Stimulated activated naive CD4-positive, alpha-beta T cell treated with Interleukin-2 at 50 U/mL for 16 hours (primary cell): ENCODE data around the gene ACOT7.
A peak's percentile ranks its signal among the peaks of the same experiment; 100 is the strongest.

Experiments used
- DNase-seq: peaks from one replicate; lab custom pipeline; 2025; lab: John Stamatoyannopoulos, UW

Gene ACOT7

DNA sequence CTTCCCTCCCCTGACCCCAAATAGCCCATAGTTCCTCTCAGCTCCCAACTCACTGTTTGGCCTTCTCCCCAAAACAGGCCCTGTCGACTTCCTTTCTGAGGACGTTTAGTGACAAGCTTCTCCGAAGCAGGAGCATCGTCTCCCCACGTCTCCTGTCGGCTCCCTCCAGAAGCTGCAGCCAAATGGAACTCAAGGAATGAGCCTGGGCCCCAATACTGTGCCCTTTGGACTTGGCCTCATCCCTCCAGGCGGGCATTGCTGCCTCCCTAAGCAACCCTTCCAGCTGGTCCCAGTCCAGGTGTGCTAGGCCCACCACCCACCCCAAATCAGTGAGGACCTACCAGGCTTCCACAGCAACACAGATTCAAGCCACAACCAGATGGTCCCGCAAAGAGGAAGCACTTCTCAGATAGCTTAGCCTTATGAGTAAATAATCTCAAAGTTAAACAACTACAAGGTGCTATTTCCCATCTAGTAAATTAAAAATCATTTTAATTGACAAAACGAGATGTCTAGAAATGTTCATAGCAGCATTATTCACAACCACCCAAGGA is 33.0 kb downstream of the ACOT7 start:
- DNase-seq = no peak

DNA sequence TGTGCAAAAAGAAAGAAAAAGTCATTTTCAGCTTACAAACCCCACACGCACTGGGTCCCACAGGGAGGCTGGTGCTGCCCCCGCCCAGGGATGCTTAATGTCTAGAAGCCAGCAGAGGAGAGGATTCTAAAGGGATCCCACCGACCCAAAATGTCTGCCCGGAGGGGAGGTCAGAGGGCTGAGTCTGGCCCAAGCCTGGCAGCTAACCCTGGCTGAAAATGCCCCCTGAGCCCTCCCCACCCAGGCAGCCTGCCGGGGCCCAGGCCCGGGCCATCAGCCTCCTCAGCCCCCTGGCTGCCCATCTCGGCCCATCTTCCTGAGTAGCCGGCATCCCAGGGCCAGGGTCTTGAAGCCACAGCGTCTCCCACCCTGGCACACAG is 33.5 kb downstream of the ACOT7 start:
- DNase-seq = no peak

DNA sequence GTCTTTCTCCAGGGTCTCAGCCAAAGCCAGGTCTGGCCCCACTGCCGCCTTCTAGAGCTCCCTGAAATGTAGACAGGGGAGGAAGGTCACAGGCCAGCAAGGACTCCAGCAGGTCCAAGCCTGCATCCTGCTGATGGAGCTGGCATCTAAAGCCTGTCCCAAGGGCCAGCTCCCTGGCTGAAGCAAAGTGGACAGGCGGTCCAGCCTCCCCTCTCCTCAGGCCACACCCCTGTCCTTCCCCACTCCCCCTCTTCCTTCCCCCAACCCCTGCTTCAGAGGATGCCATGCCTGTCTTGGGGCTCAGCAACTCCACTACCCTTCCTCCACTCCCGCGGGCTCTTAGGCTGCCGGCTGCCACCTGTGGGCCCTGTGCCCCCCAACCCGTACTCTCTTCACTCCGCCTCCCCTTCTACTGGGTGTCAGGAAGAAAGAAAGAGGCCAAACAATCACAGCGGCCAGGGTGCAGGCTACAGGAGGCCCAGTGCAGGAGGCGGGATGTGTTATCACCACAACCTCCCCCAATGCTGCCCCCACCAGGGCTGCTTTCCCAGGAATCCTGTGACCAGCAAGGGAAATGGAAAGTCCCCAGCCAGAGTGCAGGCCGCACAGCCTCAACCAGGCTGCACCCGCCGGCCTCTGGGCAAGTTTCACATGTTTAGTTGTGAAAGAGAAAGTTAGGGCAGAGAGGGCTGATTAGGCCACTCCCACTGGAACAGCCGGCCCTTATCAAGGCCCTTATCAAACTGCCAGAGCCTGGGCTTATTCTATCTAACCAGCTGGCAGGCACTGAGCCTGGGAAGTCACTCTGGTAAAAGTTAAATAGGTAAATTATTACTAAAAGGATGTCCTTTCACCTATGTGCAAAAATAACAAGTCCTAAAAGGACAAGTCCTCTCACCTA is 34.1 kb downstream of the ACOT7 start:
- peak; percentile 41 for DNase-seq

DNA sequence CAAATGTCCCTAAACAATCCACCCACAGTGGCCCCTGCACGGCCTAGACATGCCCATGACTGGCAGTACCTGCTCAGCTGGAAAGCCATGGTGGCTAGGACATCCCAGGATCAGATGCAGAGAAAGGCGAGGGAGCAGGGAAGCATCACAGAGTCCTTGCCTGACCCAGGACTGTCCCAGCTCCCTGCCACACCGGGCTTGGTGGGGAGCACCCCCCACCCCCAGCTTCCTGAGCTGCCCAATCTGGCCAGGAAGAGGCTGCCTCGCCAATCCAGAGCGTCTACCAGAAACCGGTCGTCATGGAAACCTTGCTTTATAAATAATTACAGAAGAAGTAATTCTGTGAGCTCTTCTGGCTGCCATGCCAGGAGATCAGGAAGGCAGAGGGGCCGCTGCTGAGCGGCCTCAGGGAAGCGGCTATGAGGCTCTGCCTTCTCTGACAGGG is 34.8 kb downstream of the ACOT7 start:
- DNase-seq = peak; percentile 40

DNA sequence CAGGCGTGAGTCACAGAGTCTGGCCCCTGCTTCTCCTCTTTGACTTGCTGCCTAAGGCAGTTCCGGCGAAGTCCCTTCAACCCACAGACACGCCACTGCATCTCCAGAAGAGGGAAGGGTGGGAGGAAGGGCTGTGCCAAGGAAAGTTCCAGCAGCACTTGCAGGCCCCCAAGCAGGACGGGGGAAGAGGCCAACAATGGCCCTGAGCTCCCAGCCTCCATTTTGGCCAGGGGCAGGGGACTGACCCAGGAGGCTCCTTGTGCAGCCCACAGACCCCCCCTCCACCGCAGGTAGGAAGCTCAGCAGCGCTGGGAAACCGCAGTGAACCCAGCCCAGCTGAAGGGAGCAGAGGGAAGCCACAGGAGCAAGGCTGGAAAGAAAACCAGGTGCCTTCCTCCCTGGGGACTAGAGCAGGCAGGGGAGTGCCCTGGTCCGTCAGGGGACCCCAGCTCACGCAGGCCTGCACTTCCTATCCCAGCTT is 35.4 kb downstream of the ACOT7 start:
- no peak for DNase-seq

DNA sequence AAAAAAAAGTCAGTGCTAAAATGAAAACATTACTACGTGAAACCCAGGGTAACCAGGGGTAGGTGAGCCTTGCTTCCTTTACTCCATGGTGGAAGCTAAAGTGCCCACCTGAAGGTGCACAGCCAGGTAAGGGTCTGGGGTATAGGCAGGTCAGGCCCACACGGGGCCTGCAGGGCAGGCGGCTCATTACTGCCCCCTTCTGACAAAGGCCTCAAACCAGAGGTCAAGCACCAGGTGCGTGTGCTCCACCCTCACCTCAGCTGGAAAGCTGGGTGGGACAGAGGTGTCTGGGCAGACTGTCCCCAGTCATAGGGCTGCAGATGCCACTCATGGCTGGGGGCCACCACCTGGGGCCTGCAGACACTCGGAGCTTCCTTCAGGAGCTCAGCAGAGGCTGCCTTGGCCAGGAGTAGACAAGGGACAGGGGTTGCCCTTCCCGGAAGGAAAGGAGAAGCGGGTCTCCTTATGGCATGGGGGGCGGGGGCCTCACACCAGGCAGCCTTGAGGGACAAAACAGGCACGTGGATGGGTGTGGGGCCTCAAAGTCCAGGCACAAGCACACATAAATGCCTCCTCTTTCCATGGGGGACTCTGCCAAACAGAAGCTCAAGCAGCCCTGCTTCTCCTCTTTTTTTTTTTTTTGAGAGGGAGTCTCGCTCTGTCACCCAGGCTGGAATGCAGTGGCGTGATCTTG is 36.2 kb downstream of the ACOT7 start:
- DNase-seq = no peak

DNA sequence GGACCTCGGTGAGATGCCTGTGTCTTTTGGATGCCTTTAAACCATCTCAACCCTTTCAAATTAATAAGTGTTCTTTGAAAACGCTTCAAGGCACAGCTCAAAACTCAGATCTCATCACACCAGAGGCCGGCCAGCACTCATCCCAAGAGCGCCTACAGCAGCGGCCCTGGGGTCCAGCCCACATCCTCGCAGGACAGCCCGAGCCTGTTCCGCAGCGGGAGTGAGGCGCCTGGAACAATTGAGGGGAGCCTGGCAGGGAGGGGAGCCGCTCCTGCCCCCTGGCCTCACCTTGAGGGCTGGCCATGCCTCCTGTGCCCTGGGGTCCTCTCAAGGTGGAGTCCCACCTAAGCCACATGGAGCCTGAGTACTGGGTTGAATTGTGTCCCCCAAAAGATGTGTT is 37.9 kb downstream of the ACOT7 start:
- no peak for DNase-seq

DNA sequence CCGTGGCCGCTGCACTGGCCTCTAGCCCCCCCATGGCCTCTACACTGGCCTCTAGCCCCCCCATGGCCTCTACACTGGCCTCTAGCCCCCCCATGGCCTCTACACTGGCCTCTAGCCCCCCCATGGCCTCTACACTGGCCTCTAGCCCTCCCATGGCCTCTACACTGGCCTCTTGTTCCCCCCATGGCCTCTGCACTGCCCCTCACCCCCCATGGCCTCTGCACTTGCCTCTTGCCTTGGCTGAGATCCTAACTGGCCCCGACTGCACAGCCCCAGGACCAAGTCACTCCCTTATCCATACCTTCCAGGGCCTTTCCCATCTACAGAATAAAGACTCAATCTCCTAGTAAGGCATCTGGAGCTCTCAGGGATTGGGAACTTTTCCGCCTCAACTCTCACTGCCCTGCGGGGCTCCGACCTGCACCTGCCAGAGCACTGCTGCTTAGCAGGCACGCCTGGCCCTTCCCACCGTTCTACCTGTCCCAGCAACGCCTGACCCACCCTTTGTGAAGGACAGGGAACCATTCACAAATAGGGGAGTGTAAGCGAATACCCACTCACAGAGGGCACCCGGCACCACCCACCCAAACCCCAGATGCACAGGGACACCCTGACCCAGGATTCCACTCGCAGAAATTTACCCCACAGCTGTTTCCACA is 38.8 kb downstream of the ACOT7 start:
- DNase-seq = no peak

DNA sequence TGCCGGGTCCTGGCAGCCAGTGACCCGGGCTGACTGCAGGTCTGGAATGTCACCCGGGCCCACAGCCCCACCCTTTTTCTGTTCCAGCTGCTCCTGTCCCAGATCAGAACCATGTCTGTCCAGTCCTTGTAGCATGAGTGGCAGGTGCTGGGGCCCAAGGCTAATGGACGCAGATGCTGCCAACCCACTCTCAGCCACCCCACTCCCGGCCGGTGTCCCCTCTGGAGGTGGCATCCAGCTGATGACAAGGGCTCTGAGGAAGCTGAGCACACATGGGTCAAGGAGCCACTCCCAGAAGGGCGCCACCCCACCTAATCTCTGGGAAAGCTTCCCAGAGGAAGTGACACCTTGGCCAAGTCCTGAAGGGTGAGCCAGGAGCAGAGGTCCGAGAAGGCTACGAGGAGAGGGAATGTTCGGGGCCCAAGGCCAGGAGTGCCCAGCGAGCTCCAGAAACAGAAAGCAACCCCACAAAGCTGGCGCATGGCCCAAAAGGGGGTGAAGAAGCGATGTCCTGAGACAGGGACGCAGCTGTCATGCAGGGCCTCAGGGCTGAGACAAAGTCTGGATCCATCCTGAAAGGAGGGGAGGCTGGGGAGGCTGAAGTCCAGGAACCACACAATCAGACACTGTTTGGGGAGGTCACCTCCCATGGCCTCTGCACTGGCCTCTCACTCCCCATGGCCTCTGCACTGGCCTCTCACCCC is 39.5 kb downstream of the ACOT7 start:
- no peak for DNase-seq

DNA sequence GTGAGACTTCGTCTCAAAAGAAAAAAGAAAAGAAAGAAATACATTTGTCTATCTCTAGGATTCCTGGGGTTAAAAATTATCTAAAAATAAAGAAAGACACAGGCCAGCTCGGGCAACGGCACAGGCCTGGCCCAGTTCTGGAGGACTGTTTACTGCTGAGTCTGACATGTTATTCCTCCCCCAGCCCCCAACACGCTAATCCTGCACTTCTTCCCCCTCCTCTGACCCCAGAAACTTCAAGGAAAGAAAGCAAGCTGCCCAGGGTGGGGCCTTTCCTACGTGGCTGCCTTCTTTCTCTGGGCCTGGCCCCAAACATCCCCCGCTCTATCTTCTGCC is 40.0 kb downstream of the ACOT7 start:
- no peak for DNase-seq

DNA sequence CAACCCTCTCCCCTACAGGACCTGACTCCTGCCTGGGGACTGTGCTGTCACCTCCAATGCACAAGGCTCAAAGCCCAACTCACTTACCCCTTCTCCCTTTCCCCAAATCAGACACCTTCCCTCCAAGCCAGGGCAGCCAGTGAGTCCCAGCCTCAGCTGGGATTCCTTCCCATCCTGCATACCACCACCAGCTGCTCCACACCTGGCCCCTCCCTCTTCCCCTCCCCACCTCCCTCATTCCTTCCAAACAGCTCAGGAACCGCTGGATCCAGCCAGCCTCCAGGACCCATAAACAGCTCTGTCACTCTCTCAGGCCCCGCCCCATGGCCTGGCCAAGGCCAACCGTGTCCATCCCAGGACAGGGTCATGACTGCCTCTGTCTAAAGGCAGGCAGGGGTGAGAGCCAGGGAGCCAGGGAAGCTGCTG is 41.4 kb downstream of the ACOT7 start:
- DNase-seq = no peak

DNA sequence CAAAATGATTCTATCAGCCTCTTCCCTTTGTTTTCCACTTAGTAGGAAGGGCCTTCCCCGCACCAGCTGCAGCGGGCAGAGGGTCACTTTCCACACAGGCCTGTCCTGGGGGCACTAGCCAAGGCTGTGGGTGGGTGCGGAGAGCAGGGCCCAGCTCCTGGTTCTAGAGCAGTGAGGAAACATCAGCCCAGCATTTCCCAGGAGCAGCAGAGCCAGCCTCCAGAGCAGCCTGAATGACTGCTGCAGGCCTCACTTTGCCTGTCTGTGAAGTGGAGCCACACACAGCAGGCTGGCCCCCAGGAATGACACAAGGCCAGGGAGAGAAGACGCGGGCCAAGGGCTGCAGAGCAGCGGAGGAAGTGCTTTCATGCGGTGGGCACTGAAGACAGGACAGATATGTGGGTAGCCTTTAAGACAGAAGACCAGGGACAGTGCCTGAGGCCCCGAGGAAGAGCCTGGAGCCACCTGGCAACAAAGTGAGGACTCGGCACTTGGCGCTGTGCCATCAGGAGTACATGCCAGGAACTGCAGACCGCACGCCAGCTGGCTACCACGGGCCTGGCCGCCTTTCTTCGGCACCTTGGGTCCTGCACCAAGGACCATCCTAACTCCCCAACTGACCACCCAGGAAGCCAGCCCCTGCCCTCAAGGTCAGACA is 42.0 kb downstream of the ACOT7 start:
- no peak for DNase-seq

DNA sequence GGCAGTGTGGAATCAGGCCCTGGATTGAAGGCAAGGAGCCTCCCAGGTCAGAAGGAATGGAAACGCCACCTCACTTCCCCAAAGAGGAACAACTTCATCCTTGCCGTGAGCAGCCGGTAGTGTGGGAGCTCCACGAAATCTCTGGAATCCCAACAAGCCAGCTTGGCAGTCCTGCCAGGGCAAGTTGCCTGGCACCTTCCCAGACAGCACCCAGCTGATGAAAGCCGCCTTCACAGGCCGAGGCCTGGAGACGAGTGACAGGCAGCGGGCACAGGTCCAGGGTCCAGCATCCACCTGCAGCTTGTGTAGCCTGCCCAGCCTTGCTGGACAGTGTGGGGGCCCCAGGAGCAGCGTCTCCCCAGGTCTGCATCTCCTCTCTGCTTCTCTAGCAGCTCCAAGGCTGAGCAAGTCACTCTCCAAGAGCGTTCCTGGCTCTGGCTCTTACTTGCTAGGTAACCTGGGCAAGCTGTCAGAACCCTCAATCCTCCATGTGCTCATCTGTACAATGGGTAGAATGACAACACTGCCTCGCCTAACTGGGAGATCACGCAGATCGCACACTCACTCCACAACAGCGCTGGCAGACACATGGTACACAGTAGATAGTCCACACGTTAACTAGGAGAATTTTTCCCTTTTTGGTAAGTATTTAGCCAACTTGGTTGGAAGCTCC is 43.0 kb downstream of the ACOT7 start:
- DNase-seq = no peak

DNA sequence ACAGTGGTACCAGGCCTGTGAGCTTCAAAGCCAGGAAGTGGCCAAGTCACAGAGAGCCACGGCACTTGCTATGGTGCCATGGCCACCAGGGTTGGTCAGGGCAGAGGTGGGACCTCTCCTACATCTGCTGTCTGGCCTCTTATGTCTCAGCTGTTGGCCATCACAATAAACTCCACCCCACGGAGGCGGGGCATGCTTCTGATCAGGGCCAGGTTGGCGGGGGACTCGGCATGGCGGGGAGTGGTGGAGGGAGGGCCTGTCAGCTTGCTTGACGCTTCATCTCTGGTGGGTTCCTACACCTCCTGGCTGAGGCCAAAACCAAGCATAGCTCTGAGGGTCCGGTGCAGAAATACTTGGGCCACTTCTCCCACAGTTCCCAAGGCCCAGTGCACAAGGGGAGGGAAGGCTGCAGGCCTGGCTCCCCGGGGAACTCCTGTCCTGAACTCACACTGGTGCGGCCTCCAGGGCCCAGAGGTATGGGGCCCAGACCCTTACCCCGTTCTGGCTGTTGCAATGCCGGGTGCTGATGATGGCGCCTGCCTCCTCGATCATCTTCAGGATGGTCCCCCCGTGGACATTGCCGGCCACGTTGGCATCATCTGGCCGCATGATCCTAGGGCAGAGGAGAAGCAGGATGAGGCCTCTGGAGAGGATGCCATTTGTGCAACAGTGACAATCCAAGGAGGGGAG is 44.2 kb downstream of the ACOT7 start:
- no peak for DNase-seq

DNA sequence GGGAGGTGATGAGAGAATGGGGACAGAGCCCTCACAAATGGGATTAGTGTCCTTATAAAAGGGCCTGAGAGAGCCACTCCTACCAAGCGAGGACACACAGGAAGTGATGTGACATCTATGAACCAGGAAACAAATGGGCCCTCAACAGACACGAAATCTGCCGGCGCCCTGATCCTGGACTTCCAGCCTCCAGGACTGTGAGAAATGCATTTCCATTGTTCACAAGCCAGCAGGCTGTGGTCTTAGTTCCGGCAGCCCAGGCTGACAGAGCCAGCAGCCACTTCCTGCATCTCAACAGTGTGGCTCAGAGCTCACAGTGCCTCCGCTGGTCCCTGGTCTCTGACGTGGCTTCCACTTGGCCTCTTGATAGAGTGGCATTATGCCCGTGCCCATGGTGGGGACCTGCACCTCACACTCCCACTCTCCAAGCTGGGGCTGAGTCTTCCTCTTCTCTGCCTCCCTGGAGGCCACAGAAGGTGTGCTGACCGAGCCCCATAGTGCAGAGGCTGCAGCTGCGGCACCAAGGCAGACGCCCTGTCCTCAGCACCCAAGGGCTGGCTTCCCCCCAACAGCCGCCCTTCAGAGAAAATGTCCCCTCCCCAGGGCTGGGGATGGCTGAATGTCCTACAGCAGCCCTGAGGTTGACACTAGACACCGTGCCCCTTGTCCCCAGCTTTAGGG is 44.9 kb downstream of the ACOT7 start:
- peak; percentile 21 for DNase-seq

DNA sequence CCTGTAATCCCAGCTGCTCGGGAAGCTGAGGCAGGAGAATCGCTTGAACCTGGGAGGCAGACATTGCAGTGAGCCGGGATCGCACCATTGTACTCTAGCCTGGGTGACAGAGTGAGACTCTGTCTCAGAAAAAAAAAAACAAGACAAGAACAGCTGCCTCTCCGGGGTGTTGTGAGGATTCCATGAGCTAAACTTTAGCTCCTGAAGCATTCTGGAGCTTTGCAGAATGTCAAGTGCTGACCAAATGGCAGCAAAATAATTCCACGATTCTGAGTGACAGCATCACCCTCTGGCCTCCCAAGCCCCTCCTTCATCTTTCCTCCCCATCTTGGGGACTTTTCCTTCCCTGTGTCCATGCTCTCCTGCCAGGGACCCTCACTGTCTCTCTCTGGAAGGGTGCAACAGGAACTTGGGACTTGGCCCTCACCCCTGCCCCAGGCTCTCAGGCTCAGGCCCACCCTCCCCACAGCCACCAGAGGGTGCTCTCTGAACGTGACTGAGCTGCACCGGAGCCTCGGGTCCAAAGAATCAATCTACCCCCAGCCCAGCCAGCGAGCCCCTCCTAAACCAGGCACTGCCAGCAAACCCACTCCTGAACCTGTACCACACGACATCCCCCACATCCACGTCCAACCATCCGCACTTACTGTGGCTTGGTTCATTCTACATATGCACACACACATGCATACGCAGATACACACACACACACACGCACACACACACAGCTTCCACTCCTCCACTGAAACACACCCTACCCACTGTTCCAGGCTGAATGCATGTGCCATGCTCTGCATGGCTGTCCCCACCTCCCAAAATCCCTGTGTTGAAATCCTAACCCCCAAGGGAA is 45.7 kb downstream of the ACOT7 start:
- DNase-seq = peak; percentile 51

DNA sequence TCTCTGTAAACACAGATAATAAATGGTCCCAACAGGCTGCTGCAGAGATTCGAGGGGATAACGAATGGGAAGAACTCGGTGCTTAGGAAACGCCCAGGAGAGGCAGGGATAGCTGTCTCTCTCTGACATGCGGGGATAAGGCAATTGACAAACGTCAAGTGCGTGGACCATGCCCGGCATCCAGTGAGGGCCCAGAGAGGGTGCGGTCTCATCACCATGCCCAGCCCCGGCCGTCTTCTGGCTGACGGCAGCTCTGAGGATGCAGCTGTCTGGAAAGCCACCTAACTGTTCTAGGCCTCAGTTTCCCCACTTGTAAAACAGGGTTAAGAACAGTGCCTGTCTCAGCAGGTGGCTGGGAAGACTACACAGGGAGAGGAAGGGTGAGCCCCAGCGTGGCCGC is 48.1 kb downstream of the ACOT7 start:
- no peak for DNase-seq

DNA sequence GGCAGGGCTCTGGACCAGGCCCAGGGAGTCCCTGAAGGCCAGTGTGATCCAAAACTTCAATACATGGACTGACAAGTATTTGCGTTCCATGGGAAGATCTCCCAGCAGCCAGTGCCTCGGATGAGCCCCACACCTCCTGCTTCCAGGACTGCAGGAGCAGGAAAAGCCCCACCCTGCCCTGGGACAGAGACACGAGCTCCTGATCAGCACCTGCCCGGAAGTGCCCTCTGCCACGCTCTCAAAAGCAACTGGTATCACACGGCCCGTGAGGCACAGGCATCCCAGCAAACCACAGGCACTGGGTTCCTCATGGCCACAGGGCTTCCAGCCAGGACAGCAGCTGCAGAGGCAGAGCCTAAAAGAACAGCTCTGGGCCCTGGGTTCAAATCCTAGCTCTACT is 48.6 kb downstream of the ACOT7 start:
- no peak for DNase-seq
